GM18870 (cell line): Measurements from ENCODE around the gene MPV17.
"Not testable (repeated sequence)": the region's sequence is repeated elsewhere in the genome, so short reads cannot be mapped to it uniquely, and the experiment has no call there.

Source experiments
- ATAC-seq: cut with Tn5 transposase; IDR thresholded peaks from one replicate; pipeline ENCODE4 v1.9.1; 2021; ENCODE audit warnings: moderate library complexity; ENCODE audit not compliant: unreplicated experiment

MPV17 gene, protein sequence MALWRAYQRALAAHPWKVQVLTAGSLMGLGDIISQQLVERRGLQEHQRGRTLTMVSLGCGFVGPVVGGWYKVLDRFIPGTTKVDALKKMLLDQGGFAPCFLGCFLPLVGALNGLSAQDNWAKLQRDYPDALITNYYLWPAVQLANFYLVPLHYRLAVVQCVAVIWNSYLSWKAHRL

DNA sequence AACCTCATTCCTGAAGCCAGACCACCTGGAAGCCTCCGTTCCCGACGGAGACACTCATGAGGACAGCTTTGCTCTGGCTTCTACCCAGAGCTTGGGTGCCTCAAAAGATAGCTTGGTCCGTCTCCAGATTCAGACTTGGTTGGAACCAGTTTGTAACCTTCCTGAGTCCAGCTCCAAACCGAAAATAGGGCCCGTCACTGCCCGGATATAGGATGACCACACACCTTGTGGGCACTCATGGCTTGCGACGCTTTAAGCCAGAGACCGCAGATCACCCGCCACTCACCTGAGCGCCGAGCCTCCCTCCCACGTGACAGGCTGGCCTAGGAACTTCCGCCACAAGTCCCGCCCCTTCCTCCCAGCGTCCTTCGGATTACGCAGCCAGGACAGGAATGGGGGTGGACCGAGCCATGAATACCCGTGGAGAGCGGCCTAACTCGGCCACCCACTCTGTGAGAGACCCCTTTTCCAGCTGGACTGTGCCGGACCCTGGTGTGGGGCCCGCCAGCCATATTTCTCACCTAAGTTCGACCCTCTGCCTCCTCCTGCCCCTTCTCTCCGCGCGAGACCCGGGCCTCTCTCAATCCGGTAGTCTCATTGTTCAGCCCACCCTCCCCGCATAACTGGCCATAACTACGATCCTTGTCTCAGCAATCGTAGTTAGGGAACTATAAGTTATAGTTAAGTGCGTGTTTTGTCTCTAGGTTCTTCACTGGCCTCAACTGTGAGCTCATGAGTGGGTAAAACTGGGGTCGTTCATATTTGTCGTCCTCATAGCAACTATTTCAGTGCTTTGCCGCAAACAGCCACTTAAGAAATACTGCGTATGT lies at the start of gene MPV17:
MPV17 (minus strand) TSS at position 332 of the 830 bp plus-strand sequence. CDS start 580 bp downstream, outside the sequence.
- peak; percentile 78 for ATAC-seq

DNA sequence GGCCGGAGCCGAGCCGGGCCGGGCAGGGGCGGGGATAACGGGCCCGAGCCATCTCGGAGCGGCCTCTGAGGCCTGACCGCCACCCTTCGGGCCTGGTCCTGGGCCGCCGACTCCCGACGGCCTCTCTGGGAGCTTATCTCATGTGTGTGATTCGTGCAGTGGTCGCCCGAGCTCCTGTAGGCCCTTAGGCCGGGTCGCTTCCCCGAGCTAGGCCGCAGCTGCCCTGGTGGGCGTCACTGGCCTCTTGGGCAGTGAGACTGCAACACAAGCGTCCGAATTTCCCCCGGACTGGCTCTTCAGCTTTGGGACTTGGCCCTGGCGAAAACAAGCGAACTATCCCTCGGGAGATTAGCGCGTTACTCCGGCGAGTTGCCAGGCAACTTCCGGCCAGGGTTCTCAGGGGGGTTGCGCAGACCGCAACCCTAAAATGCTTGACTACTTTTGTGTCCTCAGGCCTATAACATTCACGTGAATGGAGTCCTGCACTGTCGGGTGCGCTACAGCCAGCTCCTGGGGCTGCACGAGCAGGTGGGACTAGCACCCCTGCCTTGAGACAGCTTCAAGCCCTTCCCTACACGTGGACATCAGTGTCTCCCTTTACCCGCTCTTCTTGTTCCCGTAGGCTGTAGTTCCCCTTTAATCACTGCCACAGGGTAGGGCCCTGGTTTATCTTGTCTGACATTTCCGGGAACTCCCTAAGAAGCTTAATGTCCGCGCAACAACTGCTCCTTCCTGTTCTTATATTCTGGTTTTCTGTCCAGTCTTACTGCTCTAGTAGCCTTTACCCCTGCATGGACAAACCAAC lies 48.1 kb upstream of the MPV17 start:
- peak; percentile 2 for ATAC-seq

DNA sequence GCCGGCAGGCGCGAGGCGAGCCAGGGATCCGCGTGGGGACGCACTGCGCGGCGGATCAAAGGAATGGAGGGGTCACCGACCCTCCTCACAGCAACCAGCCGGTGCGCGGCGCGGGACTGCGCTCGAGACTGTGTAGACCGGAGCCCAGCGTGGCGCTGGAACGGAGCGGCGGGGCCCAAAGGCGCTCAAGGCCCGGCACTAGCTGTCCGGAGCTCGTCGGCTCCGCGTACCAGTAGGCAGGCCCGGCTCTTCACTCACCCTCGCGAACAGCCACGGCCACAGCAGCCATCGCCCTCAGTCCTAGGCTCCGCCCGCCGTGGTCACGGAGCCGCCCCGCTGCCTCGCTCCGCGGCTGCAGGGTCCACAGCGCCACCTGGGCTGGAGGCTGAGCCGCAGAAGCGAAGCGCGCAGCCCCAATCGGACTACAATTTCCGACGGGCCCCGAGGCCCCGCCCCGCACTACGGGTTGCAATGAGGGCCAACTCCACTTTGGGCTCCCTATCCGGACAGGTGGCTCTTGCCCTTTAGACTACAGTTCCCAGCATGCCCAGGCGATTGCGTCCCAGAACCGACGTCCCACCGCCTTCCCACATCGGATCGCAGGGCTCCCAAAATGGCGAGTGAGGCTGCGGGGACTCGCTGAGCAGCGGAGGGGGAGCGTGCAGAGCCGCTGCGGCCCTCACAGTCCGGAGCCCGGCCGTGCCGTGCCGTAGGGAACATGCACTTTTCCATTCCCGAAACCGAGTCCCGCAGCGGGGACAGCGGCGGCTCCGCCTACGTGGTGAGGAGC lies 47.3 kb upstream of the MPV17 start, which contains the start of the genes EIF2B4 and SNX17:
EIF2B4 (minus strand) TSS at position 313 of the 790 bp plus-strand sequence; CDS start at position 289, 24 bp downstream.
SNX17 (plus strand) TSS at position 591 of the 790 bp plus-strand sequence; CDS start at position 719, 128 bp downstream.
- peak; percentile 89 for ATAC-seq

DNA sequence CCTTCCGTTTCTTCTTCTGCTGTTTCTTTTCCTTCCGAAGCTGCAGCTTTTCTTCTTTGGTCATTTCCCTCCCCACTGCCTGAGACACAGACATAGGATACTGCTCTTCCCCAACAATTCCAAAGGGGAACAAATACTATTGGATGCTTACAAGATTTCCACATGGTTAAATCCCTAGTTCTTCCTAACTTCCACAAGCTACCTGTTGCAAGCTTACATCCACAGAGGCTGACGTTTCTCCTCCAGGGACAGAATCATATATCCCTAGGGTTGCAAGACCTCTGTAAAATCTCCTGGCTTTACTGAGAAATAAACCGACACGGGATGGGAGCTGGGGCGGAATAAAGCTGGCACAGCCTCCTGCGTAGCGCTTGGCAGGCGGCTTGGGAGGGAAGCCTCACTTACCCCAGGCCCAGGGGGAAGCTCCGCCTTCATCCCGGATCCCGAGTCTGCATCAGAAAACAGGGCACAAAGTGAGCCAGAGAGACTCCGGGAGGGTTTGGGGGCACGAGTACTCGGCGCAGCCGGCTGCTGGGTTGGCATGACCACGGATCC lies 46.7 kb upstream of the MPV17 start:
- ATAC-seq: peak; percentile 3

DNA sequence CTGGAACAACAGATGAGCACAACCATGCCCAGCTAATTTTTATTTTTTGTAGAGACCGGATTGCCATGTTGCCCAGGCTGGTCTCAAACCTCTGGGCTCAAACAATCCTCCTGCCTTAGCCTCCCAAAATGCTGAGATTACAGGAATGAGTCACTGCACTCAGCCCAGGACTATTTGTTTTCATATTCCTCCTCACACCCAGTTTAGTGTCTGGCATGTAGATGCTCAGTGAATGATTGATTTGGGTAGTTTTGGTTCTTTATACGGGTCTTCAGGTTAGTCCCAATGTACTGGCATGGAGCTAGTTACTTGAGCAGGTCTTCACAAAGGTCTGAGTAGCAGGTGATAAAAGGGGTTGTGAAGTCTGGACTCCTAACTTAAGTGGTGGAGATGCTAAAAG lies 41.0 kb upstream of the MPV17 start:
- no peak for ATAC-seq

DNA sequence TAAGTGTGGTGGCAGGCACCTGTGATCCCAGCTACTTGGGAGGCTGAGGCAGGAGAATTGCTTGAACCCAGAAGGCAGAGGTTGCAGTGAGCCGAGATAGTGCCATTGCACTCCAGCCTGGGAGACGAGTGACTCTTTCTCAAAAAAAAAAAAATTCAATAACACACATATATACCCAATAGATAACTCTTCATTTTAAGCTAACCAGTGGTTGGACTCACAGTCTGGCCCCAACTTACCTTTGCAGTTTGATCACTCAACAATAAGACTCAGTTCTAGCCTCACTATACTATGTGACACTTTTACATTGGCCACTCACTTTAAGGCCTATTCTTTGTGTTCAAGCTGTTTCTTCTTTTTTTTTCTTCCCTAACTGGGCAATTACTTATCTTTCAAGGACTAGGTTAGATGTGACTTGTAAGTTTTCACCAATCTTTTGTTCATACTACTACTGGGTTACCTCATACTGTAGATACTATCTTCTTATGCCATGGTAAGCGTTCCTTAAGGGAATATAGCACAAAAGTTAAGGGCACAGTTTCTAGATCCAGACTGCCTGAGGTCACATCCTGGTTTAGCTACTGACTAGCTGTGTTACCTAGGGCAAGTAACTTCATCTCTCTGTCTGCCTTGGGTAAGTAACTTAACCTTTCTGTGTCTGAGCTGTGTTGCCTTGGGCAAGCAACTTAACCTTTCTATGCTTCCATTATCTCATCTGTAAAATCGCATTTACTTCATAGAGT lies 40.0 kb upstream of the MPV17 start:
- no peak for ATAC-seq

DNA sequence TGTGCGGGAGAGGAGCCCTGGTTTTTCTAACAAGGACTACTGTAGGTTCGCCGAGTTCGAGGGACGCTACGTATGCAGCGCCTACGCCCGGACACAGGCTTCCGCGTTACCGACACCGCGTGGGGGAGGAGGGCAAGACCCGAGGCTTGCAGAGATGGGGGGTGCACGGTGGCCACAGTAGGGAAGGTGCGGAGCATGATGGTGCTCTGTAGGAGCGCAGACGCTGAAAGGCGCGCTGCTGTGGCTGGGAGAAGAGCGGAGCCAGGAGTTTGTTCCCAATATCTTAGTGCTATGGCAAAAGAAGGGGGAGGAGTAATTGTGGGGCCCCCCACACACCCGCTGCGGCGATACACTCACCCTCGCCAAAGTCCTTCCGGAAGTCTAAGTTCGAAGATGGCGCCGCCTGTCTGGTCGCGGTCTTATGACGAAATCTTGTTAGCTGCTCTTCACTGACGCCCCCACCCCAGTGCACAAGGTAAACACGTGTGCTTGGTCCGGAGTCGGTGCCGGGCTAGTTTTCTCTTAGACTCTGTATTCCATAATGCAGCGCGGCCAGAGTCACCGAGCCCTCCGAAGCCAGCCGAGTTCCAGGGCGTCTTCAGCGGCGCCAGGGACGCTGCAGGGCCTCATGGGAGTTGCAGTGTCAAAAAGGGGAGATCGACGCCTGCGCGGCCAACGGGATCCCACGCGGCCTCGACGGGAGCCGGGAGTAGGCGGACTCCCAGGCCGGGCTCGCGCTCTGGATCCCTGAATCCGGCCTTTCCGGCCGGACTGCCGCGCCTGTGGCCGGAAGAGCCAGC lies 33.7 kb upstream of the MPV17 start, which contains the start of gene GTF3C2:
GTF3C2 (minus strand) TSS at position 383 of the 800 bp plus-strand sequence. CDS start 13,210 bp downstream, outside the sequence.
- peak; percentile 80 for ATAC-seq

DNA sequence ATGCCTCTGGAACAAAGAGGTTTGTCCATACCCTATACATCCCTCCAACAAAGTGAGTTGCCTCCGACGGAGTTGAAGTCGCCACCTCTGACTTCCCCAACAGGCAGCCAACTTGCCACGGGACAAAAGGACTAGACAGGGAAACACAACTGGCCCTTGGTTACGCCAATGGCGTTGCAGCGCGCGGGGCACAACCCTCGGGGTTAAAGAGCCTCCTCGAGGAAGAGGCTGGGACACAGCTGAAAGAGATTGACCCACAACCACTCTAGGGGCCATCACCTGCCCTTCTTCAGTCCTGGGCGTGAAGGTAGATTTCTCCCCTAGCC lies 33.1 kb upstream of the MPV17 start:
- ATAC-seq: peak; percentile 26

DNA sequence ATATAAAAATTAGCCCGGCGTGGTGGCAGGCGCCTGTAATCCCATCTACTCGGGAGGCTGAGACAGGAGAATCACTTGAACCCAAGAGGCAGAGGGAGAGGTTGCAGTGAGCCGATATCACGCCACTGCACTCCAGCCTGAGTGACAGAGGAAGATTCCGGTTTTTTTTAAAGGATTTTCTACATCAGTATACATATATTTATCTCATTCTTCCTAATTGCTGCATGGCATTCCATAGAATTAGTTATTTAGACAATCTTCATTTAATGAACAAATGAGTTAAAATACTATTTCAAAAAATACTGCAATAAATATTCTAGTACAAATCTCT lies 31.7 kb upstream of the MPV17 start:
- ATAC-seq: no peak

DNA sequence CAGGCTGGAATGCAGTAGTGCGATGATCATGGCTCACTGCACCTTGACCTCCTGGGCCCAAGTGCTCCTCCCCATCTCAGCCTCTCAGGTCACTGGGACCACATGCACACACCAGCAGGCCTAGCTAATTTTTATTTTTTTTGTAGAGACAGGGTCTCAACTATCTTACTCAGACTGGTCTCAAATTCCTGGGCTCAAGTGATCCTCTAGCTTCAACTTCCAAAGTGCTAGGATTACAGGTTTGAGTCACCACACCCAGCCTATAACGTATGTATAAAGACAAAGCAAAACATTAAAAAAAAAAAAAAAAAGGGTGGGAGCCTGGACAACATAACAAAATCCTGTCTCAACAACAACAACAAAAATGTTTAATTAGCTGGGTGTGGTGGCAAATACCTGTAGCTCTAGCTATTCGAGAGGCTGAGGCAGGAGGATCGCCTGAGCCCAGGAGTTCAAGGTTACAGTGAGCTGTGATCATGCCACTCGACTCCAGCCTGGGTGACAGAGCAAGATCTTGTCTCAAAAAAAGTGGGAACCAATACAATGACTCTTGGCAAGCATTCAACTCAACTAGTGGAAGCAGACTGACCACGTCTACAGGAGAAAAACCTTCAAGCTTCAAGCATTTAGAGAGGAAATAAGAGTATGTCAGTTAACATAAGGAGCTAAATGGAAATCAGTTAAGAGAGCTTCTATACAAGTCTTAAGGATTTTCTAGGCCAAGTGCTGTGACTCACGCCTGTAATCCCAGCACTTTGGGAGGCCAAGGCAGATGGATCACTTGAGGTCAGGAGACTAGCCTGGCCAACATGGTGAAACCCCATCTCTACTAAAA lies 31.1 kb upstream of the MPV17 start:
- no peak for ATAC-seq

DNA sequence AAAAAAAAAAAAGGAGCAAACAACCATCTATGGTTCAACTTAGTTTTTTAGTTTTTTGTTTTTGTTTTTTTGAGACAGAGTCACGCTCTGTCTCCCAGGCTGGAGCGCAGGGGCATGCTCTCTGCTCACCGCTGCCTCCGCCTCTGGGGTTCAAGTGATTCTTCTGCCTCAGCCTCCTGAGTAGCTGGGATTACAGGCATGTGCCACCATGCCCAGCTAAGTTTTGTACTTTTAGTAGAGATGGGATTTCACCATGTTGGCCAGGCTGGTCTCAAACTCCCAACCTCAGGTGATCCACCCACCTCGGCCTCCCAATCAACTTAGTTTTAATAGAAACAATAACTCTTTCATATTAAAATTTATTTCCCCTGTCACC lies 30.5 kb upstream of the MPV17 start:
- ATAC-seq: not testable (repeated sequence)

DNA sequence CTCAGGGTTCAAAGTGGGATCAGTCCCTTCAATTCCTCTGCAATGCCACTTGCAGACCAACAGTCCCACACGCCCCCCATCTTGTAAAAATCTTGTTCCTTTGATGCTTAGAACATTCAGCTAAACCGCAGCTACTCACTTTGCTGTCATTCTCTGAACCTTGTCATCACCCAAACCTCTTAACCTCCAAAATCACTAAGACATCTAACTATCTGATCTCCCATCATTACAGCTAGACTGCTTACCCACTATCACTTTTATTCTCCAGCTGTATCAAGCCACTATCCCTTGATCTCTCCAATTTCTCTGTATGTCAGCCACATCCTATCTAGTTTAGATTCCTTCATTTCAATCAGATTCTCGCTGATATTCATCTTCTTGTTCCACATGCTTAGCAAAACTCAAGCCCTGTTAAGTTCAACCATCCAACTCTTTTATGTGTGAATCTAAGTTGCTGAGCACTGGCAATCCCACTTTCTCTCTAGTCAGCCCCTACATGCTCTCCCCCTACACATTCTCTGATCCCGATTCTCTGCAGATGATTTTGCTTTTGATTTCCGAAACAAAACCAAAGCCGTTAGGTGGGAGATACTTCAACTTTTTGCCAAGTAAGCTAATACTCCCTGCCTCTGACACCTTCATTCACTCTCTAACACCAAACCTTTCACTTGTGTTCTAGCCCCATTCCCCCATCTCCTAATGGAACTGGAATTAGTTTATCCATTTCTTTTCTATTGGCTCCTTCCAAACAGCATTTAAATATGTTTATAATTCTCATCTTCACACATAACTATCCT lies 29.1 kb upstream of the MPV17 start:
- ATAC-seq: no peak

DNA sequence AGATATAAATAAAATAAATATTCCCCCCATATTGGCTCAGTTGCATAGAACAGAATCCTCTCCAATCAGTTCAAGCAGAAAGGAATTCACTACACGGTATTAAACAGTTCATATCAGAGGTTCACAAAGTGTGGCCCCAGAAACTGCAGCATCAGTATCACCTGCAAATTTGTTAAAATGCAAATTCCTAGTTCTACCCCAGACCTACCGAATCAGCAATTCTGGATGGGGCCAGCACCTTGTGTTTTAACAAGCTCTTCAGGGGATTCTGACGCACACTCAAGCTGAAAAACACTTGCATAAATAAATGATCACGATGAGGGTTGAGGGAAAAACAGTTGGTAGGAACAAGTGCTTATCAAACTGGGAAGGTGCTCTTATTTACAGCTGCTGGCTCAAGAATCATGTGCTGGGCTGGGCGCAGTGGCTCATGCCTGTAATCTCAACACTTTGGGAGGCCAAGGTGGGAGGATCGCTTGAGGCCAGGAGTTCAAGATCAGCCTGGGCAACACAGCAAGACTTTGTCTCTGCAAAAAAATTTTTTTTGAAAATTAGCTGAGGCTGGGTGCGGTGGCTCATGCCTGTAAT lies 27.3 kb upstream of the MPV17 start:
- no peak for ATAC-seq

DNA sequence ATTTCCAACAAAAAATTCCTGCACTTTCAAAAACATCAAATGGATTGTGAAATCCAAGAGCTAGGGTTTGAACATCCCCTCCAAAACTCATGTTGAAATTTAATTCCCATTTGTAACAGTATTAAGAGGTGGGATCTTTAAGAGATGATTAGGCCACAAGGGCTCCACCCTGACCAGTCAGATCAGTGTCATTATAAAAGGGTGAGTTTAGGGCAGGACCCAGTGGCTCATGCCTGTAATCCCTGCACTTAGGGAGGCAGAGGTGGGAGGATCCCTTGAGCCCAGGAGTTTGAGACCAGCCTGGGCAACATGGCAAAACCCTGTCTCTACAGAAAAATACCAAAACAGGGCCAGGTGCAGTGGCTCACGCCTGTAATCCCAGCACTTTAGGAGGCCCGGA lies 24.7 kb upstream of the MPV17 start:
- ATAC-seq: no peak

DNA sequence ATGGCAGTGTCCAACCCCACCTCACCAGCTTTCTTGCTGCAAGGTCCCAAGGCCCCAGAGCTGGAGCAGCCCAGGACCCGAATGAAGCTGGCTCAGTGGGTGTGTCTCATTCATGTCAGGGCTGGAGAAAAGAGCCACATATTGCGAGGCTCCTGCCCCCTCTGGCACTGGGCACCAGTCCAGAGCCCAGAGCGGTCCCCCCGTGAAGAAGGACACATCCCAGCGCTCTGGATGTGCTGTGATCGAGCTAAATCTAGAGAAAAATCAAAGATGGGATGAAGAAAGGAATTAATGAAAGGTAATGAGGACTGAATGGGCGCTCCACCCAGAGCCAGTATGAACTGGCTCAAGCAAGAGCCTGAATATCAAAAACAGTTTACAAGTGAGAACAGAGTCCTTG lies 13.3 kb upstream of the MPV17 start:
- ATAC-seq: no peak

DNA sequence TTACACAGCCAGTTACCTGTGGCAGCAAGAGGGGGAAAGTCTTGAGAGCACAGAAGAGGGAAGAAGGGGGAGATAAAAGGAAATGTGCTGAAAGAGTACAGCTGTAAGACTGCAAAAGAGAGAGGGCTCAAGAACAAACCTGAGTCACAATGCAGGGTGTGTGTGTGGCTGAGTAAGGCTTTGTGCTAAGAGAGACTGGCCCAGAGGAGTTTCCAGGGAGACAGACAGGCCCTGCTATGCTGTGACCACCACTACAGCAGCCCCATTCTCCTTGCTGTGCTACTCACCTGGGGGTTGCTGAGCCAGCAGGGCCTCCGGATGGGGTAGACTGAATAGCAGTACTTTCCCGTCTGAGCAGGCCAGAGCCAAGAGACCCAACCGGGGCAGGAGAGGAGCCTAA lies 12.4 kb upstream of the MPV17 start:
- no peak for ATAC-seq

DNA sequence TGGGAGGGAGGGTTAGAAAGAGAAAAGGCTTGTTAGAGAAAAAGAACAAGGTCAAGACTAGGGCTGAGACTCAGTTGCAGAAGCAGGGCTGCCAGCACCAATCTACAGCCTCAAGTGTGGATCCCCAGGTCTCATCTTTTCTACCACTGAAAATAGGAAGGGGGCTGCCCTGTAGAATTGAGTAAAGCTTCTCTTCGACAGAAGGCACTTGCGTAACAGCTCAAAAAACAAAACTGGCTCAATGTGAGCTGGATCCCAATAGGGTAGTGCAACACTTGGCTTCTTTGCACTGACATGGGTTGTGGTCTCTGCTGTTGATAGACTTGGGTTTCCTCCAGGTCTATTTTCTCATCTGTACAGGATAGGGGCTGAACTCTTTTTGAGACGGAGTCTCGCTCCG lies 1.8 kb upstream of the MPV17 start:
- no peak for ATAC-seq
